HG02623 (cell line): ENCODE data around the gene FYCO1.
A peak's percentile ranks its signal among the peaks of the same experiment; 100 is the strongest.

Experiments used
- ATAC-seq: cut with Tn5 transposase; IDR thresholded peaks from one replicate; pipeline ENCODE4 v1.9.1; 2021; ENCODE audit warnings: moderate library complexity; ENCODE audit not compliant: unreplicated experiment

Gene FYCO1

DNA sequence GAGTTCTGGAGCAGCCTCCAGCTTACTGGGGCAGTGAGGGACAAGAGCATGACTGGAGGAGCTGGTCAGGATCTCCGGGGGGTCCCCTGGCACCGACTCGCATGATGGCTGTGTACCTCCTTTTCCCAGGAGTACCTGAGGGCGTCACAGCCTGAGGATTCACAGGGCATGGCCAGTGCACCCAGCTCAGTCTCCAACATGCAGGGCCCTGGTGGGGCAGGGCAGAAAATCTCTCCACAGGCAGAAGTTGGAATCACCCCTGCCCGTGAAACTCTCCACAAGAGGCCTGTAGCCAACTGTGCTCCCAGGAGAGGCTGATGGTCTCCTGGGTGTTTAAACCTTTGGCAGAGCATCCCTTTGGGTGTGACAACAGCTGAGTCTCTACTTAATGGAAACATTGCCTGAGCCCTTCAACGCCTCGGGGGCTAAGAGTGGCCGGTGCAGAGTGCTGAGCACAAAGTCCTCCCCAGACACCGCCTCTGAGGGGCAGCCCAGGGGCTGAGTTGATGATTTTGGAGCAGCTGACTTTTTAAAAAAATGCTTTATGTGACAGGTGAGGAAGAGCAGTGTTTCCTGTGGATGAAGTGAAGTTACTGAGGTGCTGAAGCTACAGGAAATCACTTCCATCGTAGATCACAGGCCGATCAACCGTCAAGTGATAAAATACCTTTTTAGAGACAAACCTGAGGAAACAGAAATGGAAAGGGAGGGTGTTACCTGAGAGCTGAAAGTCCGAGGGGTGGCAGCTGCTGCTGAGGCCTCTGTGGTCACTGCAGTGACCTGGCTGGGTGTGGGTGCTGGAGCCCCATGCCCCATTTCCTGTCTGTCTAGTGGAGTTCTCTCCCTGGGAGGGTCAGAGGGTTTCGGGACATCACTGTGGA, 74.2 kb downstream of the FYCO1 start:
- no peak for ATAC-seq

DNA sequence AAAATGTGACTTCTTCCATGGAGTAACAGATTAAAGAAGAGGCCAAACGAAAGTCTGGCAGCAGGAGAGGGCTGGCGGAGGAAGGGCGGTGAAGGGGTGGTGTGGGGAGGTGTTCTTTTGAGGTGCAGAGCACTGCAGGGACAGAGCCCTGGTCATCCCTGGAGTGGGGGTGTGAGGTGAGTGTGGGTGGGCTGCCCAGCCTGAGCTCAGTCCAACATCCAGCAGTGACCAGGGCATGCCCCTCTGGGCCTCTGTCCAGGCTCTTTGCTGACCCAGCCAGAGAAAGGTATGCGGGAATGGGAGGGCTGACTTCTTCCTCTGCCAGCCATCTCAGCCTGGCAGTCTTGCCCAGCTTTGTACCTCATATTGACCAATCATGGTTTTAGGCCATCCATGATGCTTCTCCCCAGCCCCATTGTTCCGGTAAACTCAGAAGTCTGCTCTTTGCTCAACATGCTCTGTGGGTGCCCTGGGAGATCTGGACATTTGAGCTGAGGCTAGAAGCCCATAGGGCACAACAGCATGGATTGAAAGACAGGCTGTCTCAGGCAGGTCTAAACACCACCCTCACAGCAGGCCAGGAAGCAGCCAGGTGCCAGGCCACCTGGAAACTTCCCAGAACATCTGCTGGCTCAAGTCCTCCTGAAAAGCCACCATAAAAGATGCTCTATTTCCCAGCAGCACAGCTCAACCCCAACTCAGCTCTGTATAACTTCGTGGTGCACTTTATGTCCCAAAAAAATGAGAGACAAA, 78.3 kb downstream of the FYCO1 start:
- no peak for ATAC-seq

DNA sequence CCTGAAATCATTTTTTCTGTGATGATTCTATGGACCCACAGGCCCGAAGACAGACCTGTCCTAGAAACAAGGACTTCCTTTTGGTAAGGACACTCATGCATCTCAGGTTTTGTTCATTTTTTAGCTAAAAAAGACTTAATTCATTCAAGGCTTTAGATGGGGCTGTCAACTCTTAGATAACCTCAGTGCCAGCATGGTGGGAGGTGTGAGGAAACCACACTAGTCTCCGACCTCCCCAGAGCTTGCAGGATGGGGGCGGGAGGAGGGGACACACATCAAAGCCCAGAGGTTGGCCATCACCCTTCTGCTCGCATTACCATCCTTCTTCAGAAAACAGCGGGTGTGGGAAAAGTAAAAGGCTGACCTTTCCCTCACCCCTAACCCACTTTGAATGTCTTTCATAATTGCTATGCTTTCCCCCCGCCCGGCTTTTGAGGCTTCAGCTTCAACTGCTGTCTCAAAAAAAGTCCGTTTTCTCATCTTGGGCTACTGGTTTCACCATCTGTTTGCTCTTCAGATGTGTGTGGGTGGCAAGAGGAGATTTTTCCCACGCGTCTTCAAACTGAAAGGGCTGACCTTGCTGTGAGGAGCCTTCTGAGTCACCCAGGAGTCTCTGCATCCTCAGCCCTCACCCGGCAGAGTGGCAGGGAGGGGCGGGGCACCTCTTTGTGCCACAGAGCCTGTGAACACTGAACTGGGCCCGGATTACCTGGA, 79.9 kb downstream of the FYCO1 start:
- peak; percentile 91 for ATAC-seq

DNA sequence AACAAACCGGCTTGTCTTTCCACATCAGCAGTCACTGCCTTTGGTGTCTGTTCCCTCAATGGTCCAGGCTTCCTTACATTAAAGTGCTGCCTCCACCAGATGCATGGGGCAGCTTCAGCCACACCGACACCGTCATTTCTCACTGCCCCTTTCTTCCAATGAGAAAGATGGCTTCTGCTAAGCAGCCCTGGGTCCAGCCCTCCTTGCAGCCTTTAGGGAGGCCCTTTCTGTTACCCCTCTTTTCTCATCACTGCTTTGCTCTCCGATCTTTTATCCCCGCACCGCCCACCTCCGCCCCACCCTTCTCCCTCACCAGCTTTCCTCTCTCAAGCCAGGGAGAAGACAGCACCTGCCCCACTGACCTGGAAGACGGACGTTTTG, 80.6 kb downstream of the FYCO1 start:
- ATAC-seq = no peak

DNA sequence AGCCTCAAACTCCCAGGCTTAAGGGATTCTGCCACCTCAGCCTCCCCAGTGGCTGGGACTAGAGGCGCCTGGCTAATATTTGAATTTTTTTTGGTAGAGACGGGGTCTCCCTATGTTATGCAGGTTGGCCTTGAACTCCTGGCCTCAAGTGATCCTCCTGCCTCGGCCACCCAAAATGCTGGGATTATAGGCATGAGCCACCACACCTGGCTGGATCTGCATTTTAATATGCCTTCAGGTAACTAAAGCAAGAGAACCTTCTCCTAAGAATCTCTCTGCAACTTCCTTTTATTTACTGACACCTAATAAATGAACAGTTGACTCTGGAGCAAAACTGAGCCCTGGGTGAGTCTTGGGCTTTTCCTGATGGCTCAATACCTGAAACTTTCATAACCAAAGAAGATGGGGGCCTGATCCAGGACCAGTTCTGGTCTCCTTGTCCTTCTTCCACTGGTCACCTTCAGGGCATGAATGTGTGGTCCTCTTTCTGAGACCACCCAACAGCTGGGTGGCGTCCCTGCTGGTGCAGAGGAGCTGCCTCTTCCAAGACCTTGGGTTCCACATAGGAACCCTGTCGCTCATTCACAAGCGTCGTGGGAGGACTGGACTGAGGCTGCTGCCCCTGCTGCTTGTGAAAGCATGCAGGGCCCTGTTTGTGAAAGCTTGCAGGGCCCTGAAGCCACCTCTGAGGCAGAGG, 81.1 kb downstream of the FYCO1 start:
- ATAC-seq = no peak

DNA sequence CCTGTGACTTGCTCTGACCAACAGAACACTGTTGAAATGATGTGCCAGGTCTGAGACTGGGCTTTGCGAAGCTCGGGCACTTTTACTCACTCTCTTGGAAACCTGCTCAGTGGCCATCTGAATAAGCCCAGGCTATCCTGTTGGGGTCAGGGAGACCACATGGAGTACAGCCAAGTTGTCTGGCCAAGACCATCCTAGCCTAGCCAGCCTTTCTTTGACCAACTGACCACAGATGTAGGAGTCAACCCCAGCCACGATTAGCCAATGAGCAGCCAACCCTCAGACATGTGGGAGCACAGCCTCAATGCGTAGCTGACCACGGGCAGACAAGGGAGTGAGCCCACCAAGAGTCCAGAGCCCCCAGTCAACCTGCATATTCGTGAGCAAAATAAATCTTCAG, 83.2 kb downstream of the FYCO1 start:
- ATAC-seq = no peak

DNA sequence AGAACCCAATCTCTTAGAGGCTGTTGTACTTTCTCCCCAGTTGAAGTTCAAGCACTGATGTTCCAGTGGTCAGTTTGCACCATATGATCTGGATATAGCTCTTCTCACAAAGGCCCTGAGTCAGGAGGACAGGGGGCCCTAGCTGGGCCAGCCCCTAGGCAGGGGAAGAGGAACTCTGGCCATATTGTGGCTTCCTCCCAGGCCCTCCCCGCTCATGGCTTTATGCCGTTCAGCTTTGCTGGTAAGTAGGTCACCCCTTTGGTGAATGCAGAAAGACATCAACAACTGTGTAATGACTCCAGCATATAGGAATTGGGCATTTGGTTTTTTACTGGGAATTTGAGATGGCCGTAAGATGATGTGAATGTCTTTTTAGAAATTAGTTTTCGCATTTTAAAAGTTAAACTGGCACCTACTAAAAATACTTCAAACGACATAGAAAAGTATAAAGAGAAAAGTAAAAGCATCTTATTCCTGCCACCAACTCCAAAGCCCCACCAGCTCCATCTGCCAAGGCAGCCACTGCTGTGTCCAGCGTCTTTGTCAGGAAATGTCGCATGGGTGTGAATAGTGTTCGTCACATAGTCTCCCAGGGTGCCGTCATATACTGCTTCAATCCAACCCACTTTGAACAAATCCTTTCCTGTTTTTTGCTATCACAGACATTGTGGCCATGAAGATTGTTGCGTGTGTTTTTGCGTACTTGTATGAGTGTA, 84.0 kb downstream of the FYCO1 start:
- no peak for ATAC-seq

DNA sequence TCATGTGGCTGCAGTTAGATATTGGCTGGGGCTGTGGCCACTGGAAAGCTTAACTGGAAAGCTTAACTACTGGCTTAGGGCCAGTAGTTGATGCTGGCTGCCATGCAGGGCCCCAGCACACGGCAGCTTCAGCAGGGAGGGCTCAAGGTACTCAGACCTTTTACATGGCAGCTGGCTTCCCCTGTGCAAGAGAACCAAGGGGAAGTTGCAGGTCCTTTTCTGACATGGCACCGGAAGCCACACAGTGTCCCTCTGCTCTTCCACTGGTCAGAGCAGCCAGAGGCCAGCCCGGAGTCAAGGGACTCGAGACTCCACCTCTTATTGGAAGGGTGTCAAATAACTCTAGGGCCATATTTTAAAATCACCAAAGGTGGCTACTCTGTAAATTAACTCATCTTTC, 84.7 kb downstream of the FYCO1 start:
- ATAC-seq = no peak

DNA sequence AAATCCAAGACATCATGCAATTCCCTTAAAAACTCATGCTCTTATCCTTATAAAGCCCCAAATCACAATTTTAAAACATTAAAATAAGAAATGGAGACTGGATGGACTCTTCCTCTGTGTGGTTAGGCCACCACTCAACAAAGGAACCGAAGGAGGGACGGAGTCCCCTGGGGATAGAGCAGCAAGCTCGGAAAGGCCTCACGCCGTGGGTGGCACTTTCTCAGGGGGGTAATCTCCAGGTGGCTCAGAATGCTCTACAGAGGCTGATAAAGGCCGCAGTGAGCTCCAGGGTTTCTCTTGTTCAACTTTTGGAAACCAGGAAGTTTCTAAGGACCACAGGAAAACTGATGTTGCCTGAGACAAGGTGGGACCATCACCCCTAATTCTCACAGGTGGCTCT, 86.1 kb downstream of the FYCO1 start:
- no peak for ATAC-seq

DNA sequence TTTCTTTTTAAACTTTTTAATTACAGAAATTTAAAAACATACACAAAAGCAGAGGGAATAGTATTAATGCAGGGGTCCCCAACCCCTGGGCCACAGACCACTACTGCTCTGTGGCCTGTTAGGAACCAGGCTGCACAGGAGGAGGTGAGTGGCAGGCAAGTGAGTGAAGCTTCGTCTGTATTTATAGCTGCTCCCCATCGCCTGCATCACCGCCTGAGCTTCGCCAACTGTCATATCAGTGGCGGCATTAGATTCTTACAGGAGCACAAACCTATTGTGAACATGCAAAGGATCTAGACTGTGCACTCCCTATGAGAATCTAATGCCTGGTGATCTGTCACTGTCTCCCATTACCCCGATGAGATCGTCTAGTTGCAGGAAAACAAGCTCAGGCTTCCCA, 86.9 kb downstream of the FYCO1 start:
- ATAC-seq = no peak

DNA sequence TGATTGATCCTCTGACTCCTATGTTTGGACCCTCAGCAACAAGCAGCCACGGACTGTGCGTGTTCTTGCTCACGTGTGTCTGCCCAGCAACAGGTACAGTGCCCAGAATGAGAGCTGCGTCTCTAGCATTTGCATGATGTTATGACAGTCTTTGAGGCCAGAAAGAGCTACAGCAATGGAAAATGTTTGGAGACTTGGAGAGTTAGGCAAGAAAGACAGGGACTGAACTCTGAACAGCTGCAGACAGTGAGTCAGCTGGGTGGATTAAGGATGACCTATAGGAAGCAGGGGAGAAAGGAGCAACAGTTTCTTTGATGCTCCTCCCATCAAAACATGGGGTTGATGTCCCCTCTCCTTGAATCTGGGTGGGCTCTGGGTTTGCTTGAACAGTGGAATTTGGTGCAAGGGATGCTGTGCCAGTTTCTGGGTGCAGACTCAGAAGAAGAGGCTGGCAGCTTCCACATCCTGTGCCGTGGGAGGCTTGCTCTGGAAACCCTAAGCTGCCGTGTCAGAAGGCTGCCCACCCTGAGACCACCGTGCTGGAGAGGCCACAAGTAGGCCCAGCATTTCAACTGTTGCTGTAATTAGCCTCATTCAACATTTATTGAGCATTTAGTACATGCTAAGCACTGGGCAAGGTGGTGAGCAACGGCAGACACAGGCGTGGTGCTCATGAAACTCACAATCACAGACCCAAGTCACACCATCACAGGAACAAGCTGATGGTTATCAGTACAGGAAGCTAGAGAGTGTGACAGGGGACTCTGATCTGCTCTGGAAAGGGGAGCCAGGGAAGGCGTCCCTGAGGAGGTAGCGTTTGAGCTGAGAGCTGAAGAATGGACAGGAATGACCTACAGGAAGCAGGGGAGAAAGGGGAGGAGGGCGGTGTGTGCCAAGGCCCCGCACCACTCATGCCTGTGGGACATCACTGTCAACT, 87.6 kb downstream of the FYCO1 start:
- ATAC-seq = no peak

DNA sequence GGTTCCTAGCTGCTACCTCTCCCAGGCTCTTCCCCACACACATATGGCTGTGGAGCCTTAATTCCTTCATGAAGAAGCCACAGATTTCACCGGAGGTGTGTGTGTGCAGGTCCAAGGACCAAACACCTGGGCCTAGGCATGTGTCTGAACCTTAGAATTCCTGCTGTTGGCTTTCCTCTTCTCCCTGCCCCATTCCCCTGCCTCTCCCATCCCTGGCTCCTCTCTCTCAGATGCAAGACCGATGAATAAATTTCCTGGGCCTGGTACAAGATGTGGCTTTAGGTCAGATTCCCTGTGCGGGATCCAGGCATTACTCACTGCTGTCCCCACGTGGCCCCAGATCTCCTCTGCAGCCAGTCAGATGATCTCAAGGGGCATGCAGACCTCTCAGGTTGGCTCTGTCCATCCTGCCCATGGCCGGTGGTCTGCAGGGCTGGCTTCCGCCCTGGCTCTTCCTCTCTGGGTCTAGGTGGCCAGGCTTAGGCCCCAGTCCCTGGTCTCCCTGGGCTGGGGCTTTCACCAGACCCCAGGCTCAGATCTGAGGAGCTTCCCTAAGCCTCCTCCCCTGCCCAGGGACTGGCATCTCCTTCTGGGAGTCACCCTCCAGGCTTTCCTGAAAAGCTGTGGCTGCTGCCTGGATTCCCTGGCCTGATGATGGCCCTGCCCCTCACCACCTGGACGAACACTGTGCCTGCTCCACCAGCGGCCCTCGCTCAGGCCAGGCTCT, 88.8 kb downstream of the FYCO1 start:
- ATAC-seq = no peak

DNA sequence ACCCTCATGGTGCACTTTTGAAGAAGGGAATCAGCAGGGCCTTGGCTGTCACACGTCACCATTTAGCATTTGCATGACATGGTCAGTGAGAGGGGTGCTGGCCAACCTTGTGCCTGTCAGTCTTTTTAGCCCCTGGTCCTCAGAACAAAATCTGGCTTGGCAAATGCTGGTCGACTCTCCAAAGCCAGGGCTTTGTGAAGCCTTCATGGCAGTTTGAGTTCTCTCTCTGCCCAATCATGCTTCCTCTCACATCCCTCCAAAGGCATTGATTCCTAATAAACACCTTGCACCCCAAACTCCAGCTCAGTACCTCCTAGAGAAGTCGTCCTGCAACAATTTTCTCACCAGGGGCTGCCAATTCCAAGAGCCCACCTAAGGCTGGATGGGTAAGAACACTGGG, 89.9 kb downstream of the FYCO1 start:
- ATAC-seq = no peak

DNA sequence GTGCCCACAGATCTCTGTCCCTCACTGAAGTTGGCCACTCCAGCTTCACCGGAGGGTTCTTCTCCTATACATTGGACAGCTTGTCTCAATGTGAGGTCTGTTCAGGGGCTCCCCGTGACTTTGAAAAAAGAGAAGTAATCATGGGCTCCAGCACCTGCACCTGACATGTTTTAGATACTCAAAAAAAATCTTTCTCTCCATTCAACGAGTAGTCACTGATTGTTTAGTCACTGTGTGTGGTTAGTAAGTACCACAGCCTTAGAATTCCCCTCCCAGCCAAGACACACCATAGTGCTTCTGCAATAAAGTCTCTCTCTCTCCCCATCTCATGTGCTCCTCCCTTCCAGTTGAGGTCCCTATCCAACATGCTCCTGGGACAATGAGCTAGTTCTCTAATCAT, 90.7 kb downstream of the FYCO1 start:
- no peak for ATAC-seq

DNA sequence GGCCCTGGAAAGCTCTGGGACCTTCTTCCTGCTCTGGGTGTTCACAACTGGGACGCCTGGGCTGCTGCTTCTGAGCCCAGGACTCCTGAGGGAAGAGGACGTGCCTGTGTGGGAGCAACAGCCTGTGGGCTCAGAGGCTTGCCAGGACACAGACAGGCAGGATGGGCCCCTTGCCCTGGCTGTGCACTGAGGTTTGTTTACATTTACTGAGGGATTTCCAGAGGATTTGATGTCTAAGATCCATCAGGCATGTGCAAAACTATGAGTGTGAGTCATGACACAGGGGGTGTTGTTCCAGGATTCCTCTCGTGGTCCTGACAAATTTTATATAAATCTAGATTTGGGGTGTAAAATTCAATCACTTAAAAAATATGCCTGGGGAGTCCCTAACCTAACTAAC, 98.7 kb downstream of the FYCO1 start:
- ATAC-seq = no peak

DNA sequence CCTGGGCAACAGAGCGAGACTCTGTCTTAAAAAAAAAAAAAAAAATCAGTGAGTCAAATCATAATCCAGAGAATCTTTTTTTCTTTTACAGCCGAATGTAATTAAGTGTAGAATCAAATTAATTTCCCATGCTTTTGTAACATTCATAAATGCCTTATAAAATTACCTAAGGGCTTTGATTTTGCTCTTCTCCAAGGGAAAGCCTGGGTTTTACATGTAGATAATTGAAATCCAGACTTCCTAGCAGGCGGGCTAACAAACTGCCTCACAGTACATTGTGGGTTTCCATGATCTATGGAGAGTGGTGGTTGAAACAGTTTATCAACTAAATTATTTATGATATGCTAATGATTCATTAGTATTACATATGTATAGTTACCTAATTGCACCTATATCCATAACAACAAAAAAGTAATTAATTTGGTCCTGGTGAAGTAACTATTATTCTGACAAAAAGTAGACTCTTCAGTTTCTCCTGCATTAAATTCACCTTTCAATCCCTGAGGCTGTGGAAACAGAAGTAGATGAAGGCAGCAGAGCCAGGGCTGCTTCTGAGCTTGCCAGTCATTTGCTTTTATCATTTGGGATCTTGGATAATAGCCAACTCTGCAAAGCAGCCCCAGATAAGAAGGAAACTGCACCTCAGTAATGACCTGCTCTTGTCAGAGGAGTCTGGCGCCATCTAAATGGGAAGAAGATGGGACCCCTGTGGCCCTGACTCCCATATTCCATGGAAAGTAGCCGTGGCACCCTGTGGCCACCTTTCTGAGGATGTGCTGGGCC, 99.7 kb downstream of the FYCO1 start:
- ATAC-seq = no peak

DNA sequence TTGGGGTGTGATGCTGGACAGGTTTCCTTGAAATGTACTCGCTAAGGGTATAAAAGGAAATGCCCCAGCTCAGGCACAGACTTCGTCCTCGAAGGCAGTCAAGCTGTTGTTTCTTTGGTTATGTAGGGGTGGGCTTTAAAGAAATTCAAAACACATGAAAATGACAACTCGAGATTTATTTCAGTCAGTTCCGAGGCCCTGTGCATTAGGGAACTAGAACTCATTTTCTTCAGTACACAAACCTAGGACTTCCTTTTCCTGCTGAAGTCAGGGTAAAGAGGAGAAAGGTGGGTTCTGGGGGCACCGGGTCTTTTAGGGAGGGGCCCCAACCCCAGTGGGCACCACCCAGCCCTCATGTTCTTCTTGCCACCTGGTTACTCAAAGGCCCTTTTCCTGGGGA, 101.6 kb downstream of the FYCO1 start:
- ATAC-seq = no peak

DNA sequence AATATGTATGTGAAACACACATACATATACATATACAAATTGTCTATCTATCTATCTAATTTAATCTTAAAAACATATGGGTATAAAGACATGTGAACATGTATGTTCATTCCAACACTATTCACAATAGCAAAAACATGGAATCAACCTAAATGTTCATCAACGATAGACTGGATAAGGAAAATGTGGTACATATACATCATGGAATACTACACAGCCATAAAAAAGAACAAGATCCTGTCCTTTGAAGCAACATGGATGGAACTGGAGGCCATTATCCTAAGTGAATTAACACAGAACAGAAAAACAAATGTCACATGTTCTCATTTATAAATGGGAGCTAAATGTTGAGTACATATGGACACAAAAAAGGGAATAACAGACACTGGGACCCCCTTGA, 103.5 kb downstream of the FYCO1 start:
- ATAC-seq = no peak
